Measurements from ENCODE around the gene ZNF574.
"Not testable (repeated sequence)": the region's sequence is repeated elsewhere in the genome, so short reads cannot be mapped to it uniquely, and the experiment has no call there.

The ZNF574 gene

DNA sequence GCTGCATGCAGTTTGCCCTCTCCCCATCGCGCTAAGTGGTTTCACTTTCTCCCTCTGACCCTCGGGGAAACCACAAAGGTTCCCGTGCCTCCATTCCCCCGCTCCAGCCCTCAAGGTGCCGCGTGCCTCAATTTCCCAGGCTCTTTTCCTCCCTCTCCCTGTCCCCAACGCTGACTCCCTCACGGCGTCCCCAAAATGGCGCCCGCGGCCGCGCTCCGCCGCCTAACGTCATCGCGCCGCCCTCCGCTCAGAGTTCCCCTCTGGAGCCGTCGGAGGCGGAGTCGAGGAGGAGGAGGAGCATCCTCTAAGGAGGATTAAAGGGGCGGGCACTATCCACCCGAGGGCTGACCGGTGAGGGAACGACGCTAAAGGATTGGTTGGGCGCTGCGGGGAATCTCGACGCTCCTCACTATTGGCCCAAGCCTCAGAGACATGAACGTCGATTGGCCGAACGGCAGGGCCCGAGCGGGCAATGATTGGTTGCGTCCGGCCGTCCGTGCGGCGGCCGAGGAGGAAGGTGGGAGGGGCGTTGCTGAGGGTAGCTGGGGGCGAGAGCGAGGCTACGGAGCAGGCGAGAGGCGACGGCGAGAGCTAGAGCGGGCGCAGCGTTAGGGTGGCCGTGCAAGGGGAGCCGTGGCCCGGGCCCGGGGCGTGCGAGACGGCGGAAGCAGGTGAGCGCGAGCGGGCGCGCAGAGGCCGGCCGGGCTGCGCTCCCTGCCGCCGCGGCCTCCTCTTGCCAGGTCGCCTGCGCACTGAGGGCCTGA lies at the start of gene ZNF574:
Gene ZNF574, plus strand, starts transcription at position 551 of the 764 bp plus-strand sequence. CDS start 2,441 bp downstream, outside the sequence.
- DNase-seq = peak; percentile 98

DNA sequence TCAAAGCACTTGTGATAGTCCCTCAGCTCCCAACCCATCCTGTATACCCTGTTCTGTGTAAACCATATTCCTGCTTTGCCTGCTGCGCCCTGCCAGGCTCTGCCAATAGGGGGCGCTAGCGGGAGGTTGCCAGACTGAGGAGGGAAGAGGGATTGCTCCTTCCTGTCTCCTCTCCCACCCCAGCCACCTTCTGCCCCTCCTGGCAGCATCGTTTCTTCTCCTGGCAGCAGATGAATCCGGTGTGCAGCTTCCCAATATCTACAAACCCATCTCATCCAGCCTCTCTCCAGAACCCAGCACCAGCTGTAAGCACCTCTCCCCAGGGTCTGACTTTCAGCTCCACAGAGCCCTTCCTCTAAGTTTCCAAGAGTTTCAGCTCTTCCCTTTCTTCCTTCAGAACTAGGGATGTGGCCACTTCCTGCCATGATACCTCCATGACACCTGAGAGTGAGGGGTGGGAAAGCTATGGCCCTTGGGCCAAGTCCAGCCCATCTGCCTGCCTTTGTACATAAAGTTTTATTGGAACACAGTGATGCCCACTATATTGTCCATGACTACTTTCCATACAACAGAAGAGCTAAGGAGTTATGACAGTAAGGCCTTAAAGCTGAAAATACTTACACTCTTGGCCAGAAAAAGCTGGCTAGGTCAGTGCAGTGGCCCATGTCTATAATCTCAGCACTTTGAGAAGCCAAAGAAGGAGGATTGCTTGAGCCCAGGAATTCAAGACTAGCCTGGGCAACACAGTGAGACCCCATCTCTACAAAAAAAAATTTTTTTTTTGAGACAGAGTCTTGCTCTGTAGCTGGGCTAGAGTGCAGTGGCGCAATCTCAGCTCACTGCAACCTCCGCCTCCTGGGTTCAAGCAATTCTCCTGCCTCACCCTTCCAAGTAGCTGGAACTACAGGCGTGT lies 47.4 kb upstream of the ZNF574 start:
- DNase-seq = peak; percentile 29

- DNase-seq = no peak
These were observed 45.1 kb upstream of the ZNF574 start for GRCh38 chr19:42030645-42031440.

DNA sequence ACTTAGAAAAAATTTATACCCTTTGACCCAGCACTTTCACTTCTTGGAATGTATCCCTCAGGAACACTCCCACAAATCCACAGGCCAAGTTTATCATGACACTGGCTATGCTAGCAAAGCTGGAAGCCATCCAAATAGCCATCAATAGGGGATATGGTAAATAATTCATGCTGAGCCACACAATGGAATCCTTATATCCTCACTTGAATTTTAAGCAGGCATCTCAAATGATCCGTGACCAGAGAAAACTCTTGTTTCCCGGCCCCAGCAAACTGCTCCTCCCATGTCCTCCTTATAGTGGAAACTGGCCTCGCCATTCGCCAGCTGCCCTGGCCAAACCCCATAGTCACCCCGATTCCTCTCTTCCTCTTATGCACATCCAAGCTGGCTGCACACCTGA lies 43.5 kb upstream of the ZNF574 start:
- no peak for DNase-seq

- no peak for DNase-seq
These were observed 42.6 kb upstream of the ZNF574 start for GRCh38 chr19:42033413-42033812.

DNA sequence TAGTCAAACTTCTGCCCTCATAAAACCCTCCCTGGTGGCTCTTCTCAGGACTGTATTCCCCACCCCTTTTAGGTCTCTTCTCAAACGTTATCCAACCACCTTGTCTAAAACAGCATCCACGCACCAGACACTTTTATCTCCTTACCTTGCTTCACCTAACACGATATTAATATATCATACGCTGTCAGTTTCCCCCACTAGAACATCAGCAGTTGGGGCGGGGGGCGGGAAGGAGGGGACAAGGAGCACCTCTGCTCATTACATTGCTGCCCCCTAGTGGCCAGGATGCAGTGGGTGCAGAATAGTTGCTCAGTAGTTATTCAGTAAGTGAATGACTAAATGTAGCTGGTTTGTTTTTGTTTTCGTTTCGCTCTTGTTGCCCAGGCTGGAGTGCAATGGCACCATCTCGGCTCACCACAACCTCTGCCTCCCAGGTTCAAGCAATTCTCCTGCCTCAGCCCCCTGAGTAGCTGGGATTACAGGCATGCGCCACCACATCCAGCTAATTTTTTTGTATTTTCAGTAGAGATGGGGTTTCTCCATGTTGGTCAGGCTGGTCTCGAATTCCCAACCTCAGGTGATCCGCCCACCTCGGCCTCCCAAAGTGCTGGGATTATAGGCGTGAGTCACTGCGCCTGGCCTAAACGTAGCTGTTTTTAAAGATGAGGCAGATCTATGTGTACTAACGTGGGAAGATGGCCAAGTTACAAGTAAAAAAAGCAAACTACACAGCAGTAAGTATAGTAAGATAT lies 41.1 kb upstream of the ZNF574 start:
- DNase-seq = peak; percentile 57

- DNase-seq = no peak
These were observed 38.3 kb upstream of the ZNF574 start for GRCh38 chr19:42037649-42038048.

- no peak for DNase-seq
These were observed 37.3 kb upstream of the ZNF574 start for GRCh38 chr19:42038666-42039065.

DNA sequence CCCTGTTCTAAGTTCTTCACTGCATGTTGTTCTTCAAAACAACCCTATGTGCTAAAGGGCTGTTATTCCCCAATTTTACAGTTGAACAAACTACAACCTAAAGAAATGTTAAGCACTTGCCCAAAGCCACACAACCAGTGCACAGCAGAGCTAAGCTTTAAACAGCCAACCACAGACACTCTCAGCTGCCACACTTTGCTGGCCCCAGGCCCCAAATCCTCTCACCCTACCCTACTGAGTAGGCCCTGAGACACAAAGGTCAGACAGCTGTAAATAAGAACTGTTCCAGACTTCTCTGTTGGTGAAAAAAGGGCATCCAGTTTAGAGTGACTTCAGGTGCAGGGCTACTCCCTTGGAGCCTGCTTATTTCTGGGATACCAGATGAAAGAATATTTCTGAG lies 35.9 kb upstream of the ZNF574 start:
- DNase-seq = no peak

- DNase-seq = not testable (repeated sequence)
These were observed 35.5 kb upstream of the ZNF574 start for GRCh38 chr19:42040491-42040890.

GRCh38 chr19:42042455-42043170 lies 33.4 kb upstream of the ZNF574 start:
- no peak for DNase-seq

- DNase-seq = no peak
These were observed 30.4 kb upstream of the ZNF574 start for GRCh38 chr19:42045575-42045974.

DNA sequence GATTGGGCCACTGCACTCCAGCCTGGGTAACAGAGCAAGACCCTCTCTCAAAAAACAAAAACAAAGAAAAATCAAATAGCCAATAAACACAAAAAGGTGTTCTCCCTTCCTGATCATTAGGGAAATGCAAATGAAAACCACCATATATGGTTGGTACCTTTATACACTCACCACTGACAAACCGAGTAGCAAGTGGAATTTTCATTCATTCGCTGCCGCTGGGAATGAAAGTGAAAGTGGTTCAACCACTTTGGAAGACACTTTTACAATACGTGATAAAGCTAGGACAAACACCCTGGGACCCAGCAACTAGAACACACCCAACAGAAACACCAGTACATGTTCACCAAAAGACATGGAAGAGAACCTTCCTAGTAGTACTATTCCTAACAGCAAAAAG lies 27.0 kb upstream of the ZNF574 start:
- DNase-seq = no peak

DNA sequence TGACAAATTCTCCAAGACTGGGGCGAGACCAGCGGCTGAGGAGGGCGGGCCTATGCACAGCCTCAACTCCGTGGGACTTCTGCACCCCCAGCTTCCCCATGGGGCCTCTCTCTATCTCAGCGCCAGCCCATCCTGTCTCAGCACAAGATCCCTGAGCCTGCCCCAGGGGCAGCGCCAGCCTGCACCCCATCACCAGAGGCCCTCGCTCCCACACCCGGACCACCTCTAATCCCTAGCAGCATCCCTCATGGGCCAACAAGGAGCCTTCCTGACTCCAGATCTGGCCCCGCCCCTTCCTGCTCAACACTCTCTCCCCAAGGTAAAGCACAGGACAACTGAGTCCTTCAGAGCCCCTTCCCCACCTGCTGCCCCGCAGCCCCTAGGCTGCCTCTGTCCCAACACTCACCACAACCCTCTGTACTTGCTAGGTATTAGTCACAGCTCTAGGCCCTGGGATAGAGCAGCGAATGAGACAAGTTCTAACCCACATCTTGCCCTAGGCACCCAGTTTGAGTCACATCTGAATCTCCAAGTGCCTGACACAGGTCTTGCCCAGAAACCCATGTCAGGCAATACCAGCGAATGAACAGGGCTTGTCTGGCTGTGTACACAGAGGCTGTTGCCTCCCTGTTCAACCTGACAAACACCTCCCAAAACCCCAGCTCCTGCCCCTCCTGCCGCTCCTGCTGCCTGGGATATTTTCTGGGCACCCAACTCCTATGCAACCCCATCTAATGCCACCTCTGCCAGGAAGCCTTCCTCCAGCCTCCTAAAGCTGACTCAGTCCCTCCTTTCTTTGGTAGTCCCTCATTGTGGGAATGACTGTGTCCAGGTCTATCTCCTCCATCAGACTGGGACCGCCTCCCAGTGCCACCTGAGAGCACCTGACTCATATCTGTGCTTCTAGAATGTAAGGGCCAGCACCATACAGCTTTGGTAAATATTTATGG lies 24.5 kb upstream of the ZNF574 start:
- DNase-seq = no peak

DNA sequence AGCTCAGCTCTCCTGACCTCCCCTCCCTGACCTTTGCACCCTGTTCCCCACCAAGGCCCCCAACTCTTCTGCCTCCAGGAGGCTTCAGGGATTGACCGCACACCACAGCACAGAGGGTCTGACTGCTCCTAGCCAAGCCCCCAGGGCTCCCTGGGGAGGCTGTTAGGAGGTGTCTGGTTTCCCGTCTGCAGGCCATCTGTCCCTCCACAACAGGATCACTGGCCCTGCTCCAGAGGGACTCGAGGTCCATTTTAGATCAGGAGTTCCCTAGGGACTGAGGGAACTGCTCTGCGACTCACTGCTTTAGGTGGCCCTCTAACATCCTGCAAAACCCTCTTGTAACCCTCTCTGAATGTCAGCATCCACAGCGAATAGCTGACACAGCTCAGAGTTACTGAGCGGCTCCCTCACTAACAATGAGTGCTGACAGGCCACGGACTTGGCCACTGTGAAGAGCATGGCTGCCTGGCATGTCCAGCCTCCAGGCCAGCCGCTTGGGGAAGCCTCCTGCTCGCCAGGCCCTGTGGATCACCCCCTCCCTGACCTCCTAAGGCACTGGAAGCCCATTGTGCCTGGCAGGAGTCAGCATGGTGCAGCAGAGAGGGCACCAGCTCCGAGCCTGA lies 23.6 kb upstream of the ZNF574 start:
- no peak for DNase-seq

GRCh38 chr19:42053037-42053935 lies 22.7 kb upstream of the ZNF574 start:
- DNase-seq = no peak

DNA sequence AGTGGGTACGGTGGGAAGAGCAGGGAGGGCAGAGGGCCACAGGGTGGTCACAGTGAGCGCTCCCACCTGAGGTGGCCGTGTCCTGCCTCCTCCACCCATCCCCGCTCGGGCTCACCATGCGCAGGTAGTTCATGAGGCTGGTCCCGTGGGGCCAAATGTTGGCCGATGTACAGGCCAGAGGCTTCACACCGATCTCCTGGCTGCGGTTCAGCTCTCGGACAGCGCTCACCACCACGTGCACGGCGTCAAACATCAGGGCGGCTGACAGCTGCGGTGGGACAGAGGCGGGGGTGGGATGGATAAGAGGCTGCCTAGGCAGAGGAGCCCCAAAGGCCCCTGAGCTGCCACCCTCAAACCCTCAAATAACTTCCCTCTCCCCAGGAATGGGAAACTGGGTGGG lies 21.8 kb upstream of the ZNF574 start:
- DNase-seq = no peak

DNA sequence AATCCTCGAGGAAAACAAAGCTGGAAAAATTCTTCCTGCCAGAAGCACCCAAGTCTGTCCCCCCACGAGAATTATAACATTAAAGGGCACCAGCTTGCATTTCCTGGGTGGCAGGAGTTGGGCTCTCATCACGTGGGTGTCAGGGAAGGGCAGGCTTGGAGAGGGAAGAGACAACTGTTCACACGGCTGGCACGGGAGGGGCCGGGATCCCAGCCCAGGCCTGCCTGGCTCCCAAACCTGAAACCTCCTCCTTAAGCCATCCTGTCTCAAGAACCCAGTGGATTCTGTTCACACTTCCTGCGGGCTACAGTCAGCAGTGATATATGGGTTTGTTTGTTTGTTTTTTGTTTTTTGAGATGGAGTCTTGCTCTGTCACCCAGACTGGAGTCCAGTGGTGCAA lies 18.1 kb upstream of the ZNF574 start:
- DNase-seq = no peak

GRCh38 chr19:42059196-42059595 lies 16.8 kb upstream of the ZNF574 start:
- no peak for DNase-seq
